ENCODE measurements around the gene GLS. TPM values are rescaled to one million over a fixed set of nuclear protein-coding genes. Genes with fewer than 3 reads are reported as not detected.

The GLS gene
- total RNA-seq, 2 experiments from 2014 or later, result 218 to 227 TPM

GRCh38 chr2:190996947-190997346 is 116.3 kb downstream of the GLS start:
- H3K27ac Mint-ChIP-seq, result peak overlapping the region; percentile 65
- CTCF ChIA-PET, result interaction anchor here (1.0 to 2.4 kb wide), 5 partner anchors 9 to 55 kb away, joined by 3 to 8 read pairs (median 5); no protein-coding TSS in a partner anchor
- DNase-seq (no peak), ATAC-seq (no peak)
- no peak overlapping the region for H3K4me3 Mint-ChIP-seq
- POLR2A ChIA-PET, result interaction anchor here (0.9 to 13.6 kb wide), 10 partner anchors 8 to 153 kb away, joined by 3 to 144 read pairs (median 3); partner anchors contain the start of gene STAT1
- H3K27me3 Mint-ChIP-seq, result no peaks in the 10 kb centered on the region
- peaks cover 12% of the 10 kb centered on the region for H3K9me3 Mint-ChIP-seq
- TF ChIP-seq CTCF (IDR thresholded peaks at IDR 0.05), result no peak
- peaks cover 58% of the 10 kb centered on the region for H3K4me1 Mint-ChIP-seq (ENCODE audit: low read depth)
- intact Hi-C loops (cut with micrococcal nuclease), result no loop called here
- H3K36me3 Mint-ChIP-seq (ENCODE audit: low read depth), result peaks cover 89% of the 10 kb centered on the region

GRCh38 chr2:190997526-190998113 is 117.0 kb downstream of the GLS start:
- no peak for DNase-seq
- no peak for ATAC-seq
- no peak for TF ChIP-seq CTCF (IDR thresholded peaks at IDR 0.05)
- Mint-ChIP-seq H3K36me3 (ENCODE audit: low read depth) (peaks cover 89% of the 10 kb centered on the region), H3K27me3 (no peaks in the 10 kb centered on the region), H3K27ac (peak overlapping the region; percentile 65), H3K9me3 (peaks cover 12% of the 10 kb centered on the region), H3K4me3 (no peak overlapping the region), H3K4me1 (ENCODE audit: low read depth) (peaks cover 62% of the 10 kb centered on the region)
- ChIA-PET POLR2A (interaction anchor here (0.8 to 13.6 kb wide), 9 partner anchors 10 to 153 kb away, joined by 3 to 144 read pairs (median 5); partner anchors contain the start of gene STAT1), CTCF (interaction anchor here (1.0 to 2.4 kb wide), 4 partner anchors 9 to 54 kb away, joined by 3 to 8 read pairs (median 6); no protein-coding TSS in a partner anchor)
- intact Hi-C loops (cut with micrococcal nuclease), result no loop called here

- no peak for DNase-seq
- intact Hi-C loops (cut with micrococcal nuclease), result no loop called here
- peak; percentile 54 for ATAC-seq
- peak overlapping the region; percentile 27 for H3K27ac Mint-ChIP-seq
- H3K27me3 Mint-ChIP-seq, result no peaks in the 10 kb centered on the region
- ChIA-PET CTCF (interaction anchor here (1.3 kb wide), 1 partner anchor 149 kb away, joined by 4 read pairs; no protein-coding TSS in a partner anchor), POLR2A (interaction anchor here (1.1 to 13.6 kb wide), 3 partner anchors 14 to 30 kb away, joined by 4 to 144 read pairs (median 121); partner anchors contain the start of gene STAT1)
- H3K4me1 Mint-ChIP-seq (ENCODE audit: low read depth), result peaks cover 64% of the 10 kb centered on the region
- no peak overlapping the region for H3K4me3 Mint-ChIP-seq
- H3K9me3 Mint-ChIP-seq, result peaks cover 19% of the 10 kb centered on the region
- H3K36me3 Mint-ChIP-seq (ENCODE audit: low read depth), result peaks cover 91% of the 10 kb centered on the region
- no peak for TF ChIP-seq CTCF (IDR thresholded peaks at IDR 0.05)
These were observed 118.4 kb downstream of the GLS start for GRCh38 chr2:190999058-190999457.

- Mint-ChIP-seq H3K9me3 (peaks cover 26% of the 10 kb centered on the region), H3K27me3 (no peaks in the 10 kb centered on the region), H3K36me3 (ENCODE audit: low read depth) (peaks cover 92% of the 10 kb centered on the region), H3K27ac (peak overlapping the region; percentile 27), H3K4me1 (ENCODE audit: low read depth) (peaks cover 67% of the 10 kb centered on the region), H3K4me3 (no peak overlapping the region)
- ChIA-PET CTCF (interaction anchor here (1.0 kb wide), 1 partner anchor 16 kb away, joined by 4 read pairs; no protein-coding TSS in a partner anchor), POLR2A (interaction anchor here (0.6 to 13.6 kb wide), 8 partner anchors 8 to 43 kb away, joined by 3 to 144 read pairs (median 4); partner anchors contain the start of gene STAT1)
- DNase-seq (no peak), ATAC-seq (no peak)
- intact Hi-C loops (cut with micrococcal nuclease), result no loop called here
- no peak for TF ChIP-seq CTCF (IDR thresholded peaks at IDR 0.05)
These were observed 119.5 kb downstream of the GLS start for GRCh38 chr2:190999949-191000665.
